GM12878 (cell line): ENCODE data around the gene CHMP3. TPM values are rescaled to one million over a fixed set of nuclear protein-coding genes. Genes with fewer than 3 reads are reported as not detected.
A peak's percentile ranks its signal among the peaks of the same experiment; 100 is the strongest.

Experiments used
- ATF3 ChIP-seq: IDR thresholded peaks from 2 replicates; pipeline ENCODE4 v1.6.1; 2011; ENCODE audit warnings: low read depth, mild to moderate bottlenecking, low read length, moderate library complexity, borderline replicate concordance; ENCODE audit errors: extremely low read depth
- CBFB ChIP-seq: IDR thresholded peaks from 2 replicates; pipeline ENCODE4 v1.6.1; 2016; ENCODE audit warnings: antibody characterized with exemption, low read depth
- CHD4 ChIP-seq: fragments of 200-600 bp; sonication (generic); IDR thresholded peaks from 2 replicates; pipeline ENCODE4 v1.6.1; 2016; ENCODE audit warnings: mild to moderate bottlenecking
- EGR1 ChIP-seq, 2 experiments: IDR thresholded peaks; 1 replicate in 1 of 2; 2 replicates in 1 of 2; pipeline ENCODE4 v1.6.1; 2011 to 2012; ENCODE audit warnings: low read depth in 2 of 2, low read length in 2 of 2, borderline replicate concordance in 1 of 2, mild to moderate bottlenecking in 1 of 2, moderate library complexity in 1 of 2
- FOS ChIP-seq: IDR thresholded peaks from 3 replicates; pipeline ENCODE4 v1.6.1; 2011; ENCODE audit warnings: borderline replicate concordance; ENCODE audit not compliant: insufficient read length; ENCODE audit errors: extremely low read depth
- GATAD2B ChIP-seq: fragments of 450-650 bp; conservative IDR thresholded peaks from 2 replicates; pipeline ENCODE4 v1.6.1; 2017; ENCODE audit warnings: low read depth, mild to moderate bottlenecking, moderate library complexity
- HCFC1 ChIP-seq: fragments of 150-350 bp; IDR thresholded peaks from 2 replicates; pipeline ENCODE4 v1.6.1; 2014; ENCODE audit warnings: low read length
- HSF1 ChIP-seq: fragments of 150-350 bp; IDR thresholded peaks from 2 replicates; pipeline ENCODE4 v1.6.1; 2014; ENCODE audit warnings: mild to moderate bottlenecking, low read depth, low read length
- IKZF2 ChIP-seq, 2 experiments: fragments of 450-650 bp; IDR thresholded peaks; 2 replicates each; pipeline ENCODE4 v1.6.1; 2017; ENCODE audit warnings: mild to moderate bottlenecking in 2 of 2, moderate library complexity in 2 of 2
- MAX ChIP-seq: IDR thresholded peaks from 2 replicates; pipeline ENCODE4 v1.6.1; 2012; ENCODE audit warnings: low read depth, low read length, improper control_type of control experiment
- MEF2B ChIP-seq: fragments of 450-650 bp; IDR thresholded peaks from 2 replicates; pipeline ENCODE4 v1.6.1; 2018; ENCODE audit warnings: mild to moderate bottlenecking, moderate library complexity; ENCODE audit not compliant: partially characterized antibody, poor library complexity, severe bottlenecking
- MXI1 ChIP-seq: fragments of 150-350 bp; IDR thresholded peaks from 2 replicates; pipeline ENCODE4 v1.6.1; 2011; ENCODE audit warnings: low read depth, mild to moderate bottlenecking, inconsistent platforms, low read length, improper control_type of control experiment
- NR2C2 ChIP-seq: IDR thresholded peaks from 2 replicates; pipeline ENCODE4 v1.6.1; 2011; ENCODE audit warnings: borderline replicate concordance, low read depth; ENCODE audit not compliant: control insufficient read depth, insufficient read length
- POU2F2 ChIP-seq: IDR thresholded peaks from 3 replicates; pipeline ENCODE4 v1.6.1; 2011; ENCODE audit warnings: low read depth, mild to moderate bottlenecking, low read length, borderline replicate concordance
- polyA plus RNA-seq, 11 experiments: library from polyadenylated mRNA; depleted of rRNA in 4 of 11; unstranded in 6 of 11; stranded (reverse) in 5 of 11; fragments of >200 nt; fragmentation: Nextera tagmentation in 4 of 11; fragmentation: Illumina TruSeq in 1 of 11; extraction: Ambion mirVana in 4 of 11; extraction: Trizol in 1 of 11; gene quantifications; 1 replicate in 1 of 11; 2 replicates in 10 of 11; pipeline versions ENCODE4 v1.2.1 to v1.2.3, GENCODE V29; 2011 to 2016; ENCODE audit warnings: inconsistent platforms in 2 of 11, missing spikeins in 2 of 11, low read depth in 1 of 11
- total RNA-seq, 4 experiments: library from RNA; depleted of rRNA in 3 of 4; stranded (reverse); fragments of >200 nt in 3 of 4; fragmentation: Illumina TruSeq in 1 of 4; extraction: Trizol in 1 of 4; gene quantifications; 2 replicates each; pipeline versions ENCODE4 v1.2.1 to v1.2.3, GENCODE V29; 2013 to 2021
- TF ChIP-seq, protein P1 (sequence below), 3 experiments: IDR thresholded peaks in 2 of 3; conservative IDR thresholded peaks in 1 of 3; 2 replicates each; pipeline ENCODE4 v1.5.1; 2011; ENCODE audit warnings: low read depth in 3 of 3, low read length in 3 of 3, mild to moderate bottlenecking in 3 of 3, control low read depth in 2 of 3, moderate library complexity in 2 of 3, inconsistent platforms in 1 of 3, mixed read lengths in 1 of 3; ENCODE audit not compliant: control insufficient read depth in 2 of 3, insufficient read depth in 1 of 3; ENCODE audit errors: extremely low read depth in 1 of 3
- TF ChIP-seq, protein P2 (sequence below): fragments of 450-650 bp; IDR thresholded peaks from 2 replicates; pipeline ENCODE4 v1.6.1; 2017; ENCODE audit warnings: mild to moderate bottlenecking, moderate library complexity

CHMP3 gene
- total and polyA plus RNA-seq, 10 of the 15 experiments (the other 5 are each of a cell fraction or from before 2014, with no cell fraction given) = 22.5 to 56.8 (median 32.5) TPM

DNA sequence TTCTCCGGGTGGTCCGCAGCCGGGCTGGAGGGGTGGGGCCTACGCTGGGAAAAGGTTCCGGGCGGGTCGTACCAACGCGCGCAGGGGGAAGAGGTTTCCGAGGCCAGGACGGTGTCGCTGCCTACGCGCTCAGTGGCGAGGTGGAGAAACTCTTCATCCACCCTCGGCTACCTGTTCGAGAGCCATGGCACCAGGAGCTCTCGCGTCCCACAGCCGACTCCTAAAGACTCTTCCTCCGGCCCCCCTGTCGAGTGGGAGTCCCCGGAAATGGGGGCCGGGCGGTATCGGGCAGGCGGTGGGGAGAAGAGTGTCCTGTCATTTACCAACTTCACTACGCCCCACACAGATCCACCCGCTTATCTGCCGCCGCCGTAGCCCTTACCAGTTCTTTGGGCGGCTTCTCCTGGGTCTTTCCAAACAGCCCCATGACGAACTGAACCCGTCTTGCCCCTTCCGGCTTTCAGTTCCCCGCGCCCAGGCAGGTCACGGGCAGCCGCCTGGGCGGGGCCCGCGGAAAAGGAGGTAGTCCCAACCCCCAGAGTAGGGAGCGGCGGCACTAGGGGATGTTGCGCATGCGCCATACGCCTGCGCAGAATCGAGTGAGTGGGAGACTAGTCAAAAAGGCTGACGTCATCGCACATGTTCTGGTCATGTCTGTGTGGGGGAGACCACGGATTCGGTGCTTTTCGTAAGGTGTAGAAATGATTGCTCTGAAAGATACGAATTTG is at the start of gene CHMP3 (continued):
- TF ChIP-seq IKZF2 (IDR thresholded peaks at IDR 0.05) (peak; percentile 17 to 36; a peak in 2 of 4 replicates), MXI1 (peak; percentile 85), MEF2B (peak; percentile 41), FOS (no peak), HSF1 (0 out of 2 replicates have a peak, but pooled peaks have one; percentile 18), GATAD2B (peak; percentile 81), NR2C2 (no peak), MAX (peak; percentile 84; the same call in 1 of the 2 replicates), CBFB (peak; percentile 74; the same call in 1 of the 2 replicates), HCFC1 (peak; percentile 14; the same call in 1 of the 2 replicates), ATF3 (no peak), CHD4 (no peak), POU2F2 (peak; percentile 18; the same call in 1 of the 3 replicates), EGR1 (IDR thresholded peaks at IDR 0.05; ENCODE audit: borderline replicate concordance in 1 of 2, low read depth in 2 of 2, low read length in 2 of 2) (peak in 1 of 2 experiments; percentile 46; a peak in 1 of 3 replicates)
- TF ChIP-seq, protein P1, sequence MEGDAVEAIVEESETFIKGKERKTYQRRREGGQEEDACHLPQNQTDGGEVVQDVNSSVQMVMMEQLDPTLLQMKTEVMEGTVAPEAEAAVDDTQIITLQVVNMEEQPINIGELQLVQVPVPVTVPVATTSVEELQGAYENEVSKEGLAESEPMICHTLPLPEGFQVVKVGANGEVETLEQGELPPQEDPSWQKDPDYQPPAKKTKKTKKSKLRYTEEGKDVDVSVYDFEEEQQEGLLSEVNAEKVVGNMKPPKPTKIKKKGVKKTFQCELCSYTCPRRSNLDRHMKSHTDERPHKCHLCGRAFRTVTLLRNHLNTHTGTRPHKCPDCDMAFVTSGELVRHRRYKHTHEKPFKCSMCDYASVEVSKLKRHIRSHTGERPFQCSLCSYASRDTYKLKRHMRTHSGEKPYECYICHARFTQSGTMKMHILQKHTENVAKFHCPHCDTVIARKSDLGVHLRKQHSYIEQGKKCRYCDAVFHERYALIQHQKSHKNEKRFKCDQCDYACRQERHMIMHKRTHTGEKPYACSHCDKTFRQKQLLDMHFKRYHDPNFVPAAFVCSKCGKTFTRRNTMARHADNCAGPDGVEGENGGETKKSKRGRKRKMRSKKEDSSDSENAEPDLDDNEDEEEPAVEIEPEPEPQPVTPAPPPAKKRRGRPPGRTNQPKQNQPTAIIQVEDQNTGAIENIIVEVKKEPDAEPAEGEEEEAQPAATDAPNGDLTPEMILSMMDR (IDR thresholded peaks at IDR 0.05 in 2 of 3, conservative IDR thresholded peaks at IDR 0.05 in 1 of 3; ENCODE audit: control insufficient read depth in 2 of 3, extremely low read depth in 1 of 3, insufficient read depth in 1 of 3, low read depth in 3 of 3, low read length in 3 of 3) = no peak
- TF ChIP-seq, protein P2, sequence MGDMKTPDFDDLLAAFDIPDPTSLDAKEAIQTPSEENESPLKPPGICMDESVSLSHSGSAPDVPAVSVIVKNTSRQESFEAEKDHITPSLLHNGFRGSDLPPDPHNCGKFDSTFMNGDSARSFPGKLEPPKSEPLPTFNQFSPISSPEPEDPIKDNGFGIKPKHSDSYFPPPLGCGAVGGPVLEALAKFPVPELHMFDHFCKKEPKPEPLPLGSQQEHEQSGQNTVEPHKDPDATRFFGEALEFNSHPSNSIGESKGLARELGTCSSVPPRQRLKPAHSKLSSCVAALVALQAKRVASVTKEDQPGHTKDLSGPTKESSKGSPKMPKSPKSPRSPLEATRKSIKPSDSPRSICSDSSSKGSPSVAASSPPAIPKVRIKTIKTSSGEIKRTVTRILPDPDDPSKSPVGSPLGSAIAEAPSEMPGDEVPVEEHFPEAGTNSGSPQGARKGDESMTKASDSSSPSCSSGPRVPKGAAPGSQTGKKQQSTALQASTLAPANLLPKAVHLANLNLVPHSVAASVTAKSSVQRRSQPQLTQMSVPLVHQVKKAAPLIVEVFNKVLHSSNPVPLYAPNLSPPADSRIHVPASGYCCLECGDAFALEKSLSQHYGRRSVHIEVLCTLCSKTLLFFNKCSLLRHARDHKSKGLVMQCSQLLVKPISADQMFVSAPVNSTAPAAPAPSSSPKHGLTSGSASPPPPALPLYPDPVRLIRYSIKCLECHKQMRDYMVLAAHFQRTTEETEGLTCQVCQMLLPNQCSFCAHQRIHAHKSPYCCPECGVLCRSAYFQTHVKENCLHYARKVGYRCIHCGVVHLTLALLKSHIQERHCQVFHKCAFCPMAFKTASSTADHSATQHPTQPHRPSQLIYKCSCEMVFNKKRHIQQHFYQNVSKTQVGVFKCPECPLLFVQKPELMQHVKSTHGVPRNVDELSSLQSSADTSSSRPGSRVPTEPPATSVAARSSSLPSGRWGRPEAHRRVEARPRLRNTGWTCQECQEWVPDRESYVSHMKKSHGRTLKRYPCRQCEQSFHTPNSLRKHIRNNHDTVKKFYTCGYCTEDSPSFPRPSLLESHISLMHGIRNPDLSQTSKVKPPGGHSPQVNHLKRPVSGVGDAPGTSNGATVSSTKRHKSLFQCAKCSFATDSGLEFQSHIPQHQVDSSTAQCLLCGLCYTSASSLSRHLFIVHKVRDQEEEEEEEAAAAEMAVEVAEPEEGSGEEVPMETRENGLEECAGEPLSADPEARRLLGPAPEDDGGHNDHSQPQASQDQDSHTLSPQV = no peak
